ENCODE data around the gene C3orf52.

DNA sequence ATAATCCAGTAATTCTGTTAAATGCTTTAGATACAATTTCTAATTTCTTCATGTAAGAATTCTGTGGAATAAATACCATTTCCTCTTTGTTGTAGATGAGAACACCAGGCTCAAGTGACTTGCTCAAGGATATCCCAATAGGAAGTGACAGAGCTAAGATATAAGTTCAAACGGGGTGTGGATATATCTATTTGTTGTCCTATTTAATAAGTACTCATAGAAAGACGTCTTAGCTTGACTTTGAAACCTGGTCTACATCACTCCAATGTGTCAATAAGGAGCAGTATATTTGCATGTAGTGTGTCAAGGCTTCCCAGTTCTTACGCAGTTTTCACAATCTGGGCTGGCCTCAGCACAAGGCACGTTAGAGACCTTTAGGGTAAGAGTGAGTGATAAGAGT lies 51.6 kb downstream of the C3orf52 start:
- no peak for TF ChIP-seq GATA3 (IDR thresholded peaks at IDR 0.05; ENCODE audit: low read depth, low read length)
- TF ChIP-seq GATA2 (IDR thresholded peaks at IDR 0.05; ENCODE audit: low read depth, low read length): no peak

Measured in SH-SY5Y (cell line).